HG02970 (cell line): Measurements from ENCODE around the gene ATN1.

Source experiments
- ATAC-seq: cut with Tn5 transposase; IDR thresholded peaks from one replicate; pipeline ENCODE4 v1.9.1; 2021; ENCODE audit warnings: mild to moderate bottlenecking, moderate library complexity, moderate number of reproducible peaks; ENCODE audit not compliant: unreplicated experiment, low FRiP score

Gene ATN1

DNA sequence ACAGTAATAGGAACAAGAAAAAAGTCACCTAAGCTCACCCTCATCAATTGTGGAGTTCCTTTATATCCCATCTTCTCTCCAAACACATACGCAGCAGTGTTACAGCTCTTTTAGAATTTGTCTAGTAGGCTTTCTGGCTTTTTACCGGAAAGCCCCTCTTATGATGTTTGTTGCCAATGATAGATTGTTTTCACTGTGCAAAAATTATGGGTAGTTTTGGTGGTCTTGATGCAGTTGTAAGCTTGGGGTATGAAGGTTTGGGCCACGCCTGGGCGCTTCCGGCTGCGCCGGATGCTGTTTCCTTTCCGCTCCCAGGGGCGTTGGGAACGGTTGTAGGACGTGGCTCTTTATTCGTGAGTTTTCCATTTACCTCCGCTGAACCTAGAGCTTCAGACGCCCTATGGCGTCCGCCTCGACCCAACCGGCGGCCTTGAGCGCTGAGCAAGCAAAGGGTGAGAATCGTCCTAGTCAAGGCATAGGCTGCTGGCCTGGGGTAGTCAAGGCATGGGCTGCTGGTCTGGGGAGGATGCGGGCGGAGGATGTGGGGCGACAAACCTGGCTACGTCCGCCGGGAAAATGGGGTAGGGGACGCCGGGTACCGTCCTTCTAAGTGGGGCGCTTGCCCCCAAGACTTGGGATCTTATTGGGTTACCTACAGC is 16.1 kb downstream of the ATN1 start, which contains the start of the genes C12orf57 and RNU7-1:
Gene C12orf57 (plus strand): TSS at position 301 of the 659 bp plus-strand sequence. CDS start 100 bp downstream, at position 401.
Gene RNU7-1 (plus strand): TSS at position 95 of the 659 bp plus-strand sequence.
- peak; percentile 37 for ATAC-seq

DNA sequence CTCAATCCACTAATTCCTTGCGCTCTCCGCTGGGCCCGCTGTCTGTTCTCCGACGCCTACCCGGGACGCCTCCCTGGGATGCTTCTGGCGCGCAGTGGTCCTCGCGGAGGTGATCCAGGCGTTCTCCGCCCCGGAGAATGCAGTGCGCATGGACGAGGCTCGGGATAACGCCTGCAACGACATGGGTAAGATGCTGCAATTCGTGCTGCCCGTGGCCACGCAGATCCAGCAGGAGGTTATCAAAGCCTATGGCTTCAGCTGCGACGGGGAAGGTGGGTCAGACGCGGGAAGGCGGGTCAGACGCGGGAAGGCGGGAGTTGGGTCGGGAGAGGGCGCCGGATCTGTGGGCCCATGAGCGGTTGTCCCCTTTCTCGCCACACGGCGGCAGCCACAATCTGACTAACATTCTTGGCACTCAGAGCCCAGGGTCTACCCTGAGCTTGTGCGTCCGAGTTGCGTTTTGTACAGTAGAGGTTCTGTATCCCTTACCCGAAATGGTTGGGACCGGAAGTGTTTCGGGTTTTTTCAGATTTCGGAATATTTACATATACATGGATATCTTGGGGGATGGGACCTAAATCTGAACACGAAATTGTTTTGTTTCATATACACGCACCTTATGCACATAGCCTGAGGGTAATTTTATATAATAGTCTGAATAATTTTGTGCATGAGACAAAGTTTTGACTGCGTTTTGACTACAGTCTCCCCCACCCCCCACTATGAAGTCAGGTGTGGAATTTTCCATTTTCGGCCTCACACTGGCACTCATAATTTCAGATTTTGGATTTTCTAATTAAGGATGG is 16.8 kb downstream of the ATN1 start:
- ATAC-seq: peak; percentile 36

DNA sequence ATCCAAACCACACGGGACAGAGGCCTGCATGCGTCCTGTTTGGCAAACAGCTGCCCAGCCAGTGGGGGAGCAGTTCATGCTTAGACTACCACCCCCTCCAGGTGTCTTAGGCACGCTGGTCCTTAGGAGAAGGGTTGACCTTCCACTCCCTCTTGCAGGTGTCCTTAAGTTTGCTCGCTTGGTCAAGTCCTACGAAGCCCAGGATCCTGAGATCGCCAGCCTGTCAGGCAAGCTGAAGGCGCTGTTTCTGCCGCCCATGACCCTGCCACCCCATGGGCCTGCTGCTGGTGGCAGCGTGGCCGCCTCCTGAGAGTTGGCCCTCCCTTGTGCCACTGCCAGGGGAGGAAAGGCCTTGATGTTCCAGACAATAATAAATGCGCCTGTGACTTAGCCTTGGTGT is 17.9 kb downstream of the ATN1 start:
- ATAC-seq: no peak

DNA sequence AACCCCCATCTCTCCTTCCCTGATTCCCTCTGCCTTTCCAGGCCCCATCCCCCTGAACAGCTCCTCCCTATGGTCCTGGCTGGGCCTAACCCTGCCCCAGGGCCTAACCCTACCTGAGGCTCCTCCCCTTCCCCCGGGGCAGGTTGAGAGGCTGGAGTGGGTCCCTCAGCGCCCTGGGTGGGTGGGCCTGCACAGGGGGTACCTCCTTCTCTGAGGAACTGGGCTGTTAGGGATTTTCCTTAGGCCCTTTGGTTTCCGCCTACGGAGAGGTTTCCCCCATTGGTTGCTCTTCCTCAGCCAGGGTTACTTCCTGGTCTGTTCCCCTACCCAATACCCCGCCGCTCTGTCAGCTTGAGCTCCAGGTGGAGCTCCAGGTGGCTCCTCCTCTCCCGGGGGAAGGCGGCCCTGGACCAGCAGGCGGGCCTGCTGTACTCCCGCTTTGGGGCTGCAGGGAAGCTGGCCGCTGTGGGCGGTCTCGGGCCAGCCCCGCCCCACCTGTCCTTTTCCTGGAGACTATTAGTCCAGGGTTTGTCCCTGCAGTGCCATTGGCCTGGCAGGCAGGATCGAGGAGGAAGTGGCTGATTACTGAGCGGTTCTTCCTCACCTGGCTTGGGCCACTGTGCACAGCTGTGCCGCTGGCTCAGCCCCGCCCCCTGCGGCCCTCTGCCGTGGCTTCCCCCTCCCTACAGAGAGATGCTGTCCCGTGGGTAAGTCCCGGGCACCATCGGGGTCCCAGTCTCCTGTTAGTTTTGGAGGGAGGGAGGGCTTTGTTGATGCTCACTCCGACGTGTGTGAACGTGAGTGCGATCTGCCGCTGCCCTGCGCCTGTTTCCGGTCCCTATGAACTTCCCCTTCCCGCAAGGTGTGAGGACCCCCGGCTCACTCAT is 18.5 kb downstream of the ATN1 start:
- ATAC-seq: no peak

DNA sequence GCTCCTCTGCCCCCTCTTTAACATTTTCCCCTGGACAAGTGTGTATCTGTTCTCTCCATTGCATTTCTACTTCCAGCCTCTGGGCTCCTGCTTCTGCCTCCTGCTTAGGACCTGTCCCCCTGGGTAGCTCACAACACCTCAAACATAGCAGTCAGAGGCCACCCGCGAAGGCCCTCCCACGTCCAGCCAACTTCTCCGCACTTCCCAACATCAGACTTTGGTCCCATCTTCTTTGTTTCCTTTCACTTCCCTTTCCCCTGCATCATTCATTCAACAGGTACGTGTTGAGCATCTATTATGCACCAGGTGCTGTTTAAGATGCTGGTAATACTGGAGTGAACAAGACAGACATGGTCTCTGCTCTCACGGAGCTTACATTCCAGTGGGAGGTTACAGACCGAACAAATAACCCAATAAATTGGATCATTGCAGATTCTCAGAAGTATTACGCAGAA is 19.2 kb downstream of the ATN1 start:
- ATAC-seq: no peak

DNA sequence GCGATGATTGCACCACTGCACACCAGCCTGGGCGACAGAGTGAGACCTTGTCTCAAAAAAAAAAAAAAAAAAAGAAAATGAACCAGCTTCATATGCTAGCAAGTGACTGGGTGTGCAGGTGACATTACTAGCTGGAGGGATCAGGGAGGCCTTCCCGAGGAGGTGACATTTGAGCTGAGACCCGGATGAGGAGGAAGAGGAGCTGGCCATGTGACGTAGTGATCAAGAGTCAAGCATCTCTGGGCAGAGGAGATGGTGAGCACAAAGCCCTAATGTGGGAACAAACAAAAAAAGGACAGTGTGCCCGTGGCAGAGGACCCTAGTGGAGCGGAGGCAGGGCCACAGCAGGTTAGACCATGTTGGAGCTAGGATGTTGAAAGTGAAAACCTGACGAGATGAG is 19.9 kb downstream of the ATN1 start:
- ATAC-seq: no peak

DNA sequence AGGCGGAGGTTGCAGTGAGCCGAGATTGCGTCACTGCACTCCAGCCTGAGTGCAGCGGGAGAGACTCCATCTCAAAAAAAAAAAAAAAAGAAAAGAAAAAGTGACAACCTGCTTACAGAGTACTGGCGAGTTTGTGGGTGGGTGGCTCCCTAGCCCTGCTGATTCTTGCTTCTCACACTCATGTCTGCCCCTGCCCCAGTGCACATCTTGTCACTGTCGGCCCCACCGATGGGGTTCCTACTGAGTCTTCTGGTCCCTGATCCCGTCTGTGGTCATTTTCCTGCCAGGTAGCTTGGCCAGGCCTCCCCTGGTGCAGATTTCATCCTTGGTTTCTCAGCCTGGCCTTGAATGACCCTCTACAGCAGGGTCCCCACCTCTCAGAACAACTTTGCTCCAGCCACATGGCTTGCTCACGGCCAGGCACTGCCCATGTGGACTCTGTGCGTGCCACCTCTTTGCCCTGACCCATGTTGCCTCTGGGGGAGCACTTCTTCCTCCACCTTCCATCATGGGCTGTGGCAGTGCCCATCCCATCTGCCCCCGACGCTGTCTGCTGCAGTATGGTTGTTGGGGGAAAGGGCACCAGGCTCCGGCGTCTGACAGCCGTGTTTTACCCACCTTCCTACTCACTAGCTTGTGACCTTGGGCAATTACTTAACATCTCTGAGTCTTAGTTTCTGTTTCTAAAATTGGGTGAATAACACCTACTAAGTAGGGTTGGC is 21.3 kb downstream of the ATN1 start:
- ATAC-seq: no peak

DNA sequence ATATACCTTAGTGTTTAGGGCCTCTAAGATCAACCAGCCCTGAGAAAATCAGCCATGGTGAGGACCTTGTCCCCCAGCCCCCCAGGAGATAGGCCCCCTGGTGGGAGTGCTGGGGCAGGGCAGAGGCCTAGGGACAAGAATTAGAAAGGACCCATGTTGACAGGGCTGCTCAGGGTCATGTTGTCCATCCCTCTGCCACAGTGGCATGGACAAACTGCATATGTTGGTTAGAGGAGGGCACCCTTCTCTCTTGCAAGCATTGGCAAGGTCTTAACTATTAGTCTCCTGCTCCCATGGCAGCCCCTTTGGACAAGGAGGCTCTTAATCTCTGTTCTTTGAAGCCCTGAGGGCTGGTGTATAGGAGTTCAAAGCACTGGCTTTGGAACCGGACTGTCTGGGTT is 22.6 kb downstream of the ATN1 start:
- no peak for ATAC-seq

DNA sequence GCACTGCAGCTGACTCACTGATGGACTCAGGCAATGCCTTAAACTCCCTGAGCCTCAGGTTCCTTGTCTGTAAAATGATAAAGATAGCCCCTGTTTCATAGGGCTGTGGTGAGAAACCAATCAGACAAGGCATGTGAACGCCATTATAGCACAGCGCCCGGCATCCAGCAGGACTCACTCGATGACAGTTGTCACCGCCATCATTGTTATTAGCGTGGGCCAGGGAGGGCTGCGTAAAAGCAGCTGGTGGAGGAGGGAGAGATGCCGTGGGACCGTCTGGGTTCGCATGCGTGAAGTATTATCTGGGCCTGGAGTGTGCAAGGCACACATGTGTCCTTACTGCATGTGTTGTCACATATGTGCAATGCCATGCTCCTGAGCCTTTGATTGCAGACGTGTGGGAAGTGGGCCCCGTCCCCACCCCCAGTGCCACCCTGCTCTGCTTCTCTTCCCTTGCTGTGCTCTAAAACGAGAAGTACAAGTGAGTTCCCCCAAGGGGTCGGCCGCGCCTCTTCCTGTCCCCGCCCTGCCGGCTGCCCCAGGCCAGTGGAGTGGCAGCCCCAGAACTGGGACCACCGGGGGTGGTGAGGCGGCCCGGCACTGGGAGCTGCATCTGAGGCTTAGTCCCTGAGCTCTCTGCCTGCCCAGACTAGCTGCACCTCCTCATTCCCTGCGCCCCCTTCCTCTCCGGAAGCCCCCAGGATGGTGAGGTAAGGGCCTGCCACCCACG is 23.2 kb downstream of the ATN1 start, which contains the start of gene PTPN6:
Gene PTPN6 (plus strand): TSS at position 546 of the 730 bp plus-strand sequence. CDS start 157 bp downstream, at position 703.
- no peak for ATAC-seq

DNA sequence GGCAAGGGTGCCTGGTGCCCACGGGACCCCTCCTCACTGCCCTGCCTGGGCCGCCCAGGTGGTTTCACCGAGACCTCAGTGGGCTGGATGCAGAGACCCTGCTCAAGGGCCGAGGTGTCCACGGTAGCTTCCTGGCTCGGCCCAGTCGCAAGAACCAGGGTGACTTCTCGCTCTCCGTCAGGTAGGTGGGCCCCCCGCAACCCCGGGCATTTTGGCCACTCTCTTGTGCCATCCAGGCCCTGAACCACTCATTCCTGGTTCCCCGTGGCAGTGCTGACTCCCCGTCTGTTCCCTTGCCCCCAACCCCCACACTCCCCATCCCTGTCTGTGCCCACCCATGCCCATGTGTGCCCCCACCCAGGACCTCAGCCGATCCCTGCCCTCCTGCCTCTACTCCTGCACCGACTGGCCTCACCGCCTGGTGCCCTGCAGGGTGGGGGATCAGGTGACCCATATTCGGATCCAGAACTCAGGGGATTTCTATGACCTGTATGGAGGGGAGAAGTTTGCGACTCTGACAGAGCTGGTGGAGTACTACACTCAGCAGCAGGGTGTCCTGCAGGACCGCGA is 23.9 kb downstream of the ATN1 start:
- no peak for ATAC-seq

DNA sequence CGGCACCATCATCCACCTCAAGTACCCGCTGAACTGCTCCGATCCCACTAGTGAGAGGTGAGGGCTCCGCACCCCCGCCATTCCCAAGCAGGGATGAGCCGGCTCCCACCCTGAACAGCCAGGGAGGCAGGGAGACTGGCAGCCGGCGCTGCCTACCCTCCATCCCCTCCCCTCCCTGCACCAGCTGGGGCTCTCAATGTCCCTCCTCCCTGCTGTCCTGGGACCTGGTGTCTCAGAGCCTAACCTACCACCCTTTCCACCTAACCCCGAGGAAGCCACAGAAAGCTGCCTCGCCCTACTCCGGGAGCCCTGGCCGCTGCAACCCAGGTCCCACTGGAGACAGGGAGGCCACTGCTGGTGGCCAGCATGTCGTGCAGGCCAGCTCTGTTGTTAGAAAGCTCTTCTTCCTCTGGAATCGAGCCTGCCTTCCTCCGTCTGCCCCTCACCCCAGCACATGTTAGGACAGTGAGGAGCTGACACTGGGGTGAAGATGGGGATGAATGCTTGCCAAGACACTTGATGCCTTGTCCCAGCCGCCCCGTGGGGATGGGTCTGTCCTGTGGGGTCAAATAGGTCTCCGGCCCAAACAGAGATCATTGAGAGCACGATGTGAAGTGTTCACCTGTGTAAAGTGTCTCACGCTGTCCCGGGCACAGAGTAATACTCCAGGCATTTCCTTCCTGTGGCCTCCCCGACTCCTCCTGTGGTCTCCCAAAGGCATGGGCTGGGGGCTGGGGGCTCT is 24.5 kb downstream of the ATN1 start:
- ATAC-seq: no peak

DNA sequence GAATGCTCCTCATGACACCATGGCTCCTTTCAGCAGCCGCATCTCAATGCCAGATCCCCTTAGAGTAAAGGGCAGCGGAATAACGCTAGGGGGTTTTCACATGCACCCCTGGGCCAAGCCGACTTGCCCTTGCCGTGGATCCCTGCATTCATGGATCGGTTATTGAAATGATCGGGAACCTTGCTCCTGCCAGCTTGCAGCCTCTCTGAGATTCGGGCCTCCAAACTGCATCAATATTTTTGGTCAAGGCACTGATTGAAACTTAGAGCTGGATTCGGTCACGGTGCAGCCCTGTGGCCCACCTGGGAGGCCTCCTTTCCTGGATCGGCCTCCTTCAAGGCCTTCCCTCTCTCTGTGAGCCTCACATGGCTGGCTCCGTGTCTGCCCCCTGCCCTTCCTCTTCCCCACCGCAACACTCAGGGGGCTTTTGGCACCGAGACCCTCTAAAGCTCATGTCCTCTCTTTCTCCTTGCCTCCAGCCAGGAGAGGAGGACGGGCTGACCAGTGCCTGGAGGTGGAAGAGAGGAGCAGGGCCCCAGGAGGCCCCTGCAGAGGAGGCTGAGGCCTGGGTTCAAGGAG is 25.2 kb downstream of the ATN1 start:
- ATAC-seq: no peak

DNA sequence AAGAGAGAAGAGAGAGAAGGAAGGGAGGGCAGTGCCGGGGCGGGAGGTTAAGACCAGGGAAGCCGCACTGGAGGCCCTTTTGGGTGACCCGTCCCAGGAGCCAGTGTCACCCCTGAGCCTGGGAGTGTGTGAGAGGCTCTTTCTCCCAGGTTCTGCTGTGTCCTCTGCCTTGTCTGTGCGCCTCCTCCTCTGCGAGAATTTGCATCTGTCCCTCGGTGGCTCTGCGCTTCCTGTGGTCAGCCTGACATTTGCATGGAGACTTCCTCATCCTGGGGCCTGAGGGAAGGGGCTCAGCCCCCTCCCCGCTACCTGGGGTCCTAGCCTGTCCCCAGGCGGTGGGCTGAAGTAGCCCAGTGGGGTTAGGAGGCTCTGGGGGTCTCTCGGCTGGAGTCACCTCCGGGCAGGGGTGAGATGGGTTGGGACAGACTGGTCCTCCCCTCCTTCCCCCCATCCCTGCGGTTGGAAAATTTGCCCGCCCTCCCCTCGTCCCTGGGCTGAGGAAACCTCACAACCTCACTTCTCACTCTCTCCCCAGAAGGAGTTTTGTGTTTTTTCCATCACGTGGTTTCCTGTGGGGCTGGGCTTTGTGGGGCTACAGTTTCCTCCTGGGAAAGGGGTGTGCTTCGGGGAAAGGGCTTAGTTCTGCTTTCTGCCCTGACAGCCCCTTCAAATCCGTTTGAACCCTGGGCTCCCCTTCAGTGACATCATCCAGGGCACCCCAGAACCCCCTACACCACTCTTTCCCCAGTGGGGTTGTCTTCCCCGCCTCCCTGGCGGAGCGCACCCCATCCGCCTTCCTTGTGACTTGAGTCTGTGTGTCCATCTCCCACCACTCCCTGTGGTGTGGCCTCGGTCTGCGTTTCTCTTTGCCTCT is 25.9 kb downstream of the ATN1 start:
- ATAC-seq: peak; percentile 46

DNA sequence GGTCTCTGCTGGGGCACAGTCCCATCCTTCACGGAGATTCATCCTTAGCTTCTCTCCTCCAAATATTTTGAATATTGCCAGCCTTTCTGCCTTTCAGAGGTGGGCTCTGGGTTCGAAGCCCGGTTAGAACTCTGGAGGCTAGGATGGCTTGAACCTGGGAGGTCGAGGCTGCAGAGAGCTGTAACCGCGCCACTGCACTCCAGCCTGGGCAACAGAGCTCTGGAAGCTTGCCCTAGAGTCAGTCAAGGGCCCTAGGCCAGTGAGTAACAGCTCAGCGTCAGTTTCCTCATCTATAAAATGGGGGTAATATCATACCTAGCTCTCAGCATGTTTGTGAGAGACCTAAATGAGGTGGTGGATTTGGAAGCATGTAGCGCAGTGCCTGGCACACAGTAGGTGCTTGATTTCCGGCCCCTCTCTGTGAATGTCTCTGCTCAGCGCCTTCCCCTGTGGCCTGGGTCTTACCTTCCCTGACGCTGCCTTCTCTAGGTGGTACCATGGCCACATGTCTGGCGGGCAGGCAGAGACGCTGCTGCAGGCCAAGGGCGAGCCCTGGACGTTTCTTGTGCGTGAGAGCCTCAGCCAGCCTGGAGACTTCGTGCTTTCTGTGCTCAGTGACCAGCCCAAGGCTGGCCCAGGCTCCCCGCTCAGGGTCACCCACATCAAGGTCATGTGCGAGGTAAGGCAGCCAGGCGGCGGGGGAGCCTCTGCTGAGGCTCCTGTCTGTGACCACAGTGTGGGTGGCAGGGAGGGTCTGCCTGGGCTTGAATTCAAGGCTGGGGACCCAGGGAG is 26.8 kb downstream of the ATN1 start:
- no peak for ATAC-seq

DNA sequence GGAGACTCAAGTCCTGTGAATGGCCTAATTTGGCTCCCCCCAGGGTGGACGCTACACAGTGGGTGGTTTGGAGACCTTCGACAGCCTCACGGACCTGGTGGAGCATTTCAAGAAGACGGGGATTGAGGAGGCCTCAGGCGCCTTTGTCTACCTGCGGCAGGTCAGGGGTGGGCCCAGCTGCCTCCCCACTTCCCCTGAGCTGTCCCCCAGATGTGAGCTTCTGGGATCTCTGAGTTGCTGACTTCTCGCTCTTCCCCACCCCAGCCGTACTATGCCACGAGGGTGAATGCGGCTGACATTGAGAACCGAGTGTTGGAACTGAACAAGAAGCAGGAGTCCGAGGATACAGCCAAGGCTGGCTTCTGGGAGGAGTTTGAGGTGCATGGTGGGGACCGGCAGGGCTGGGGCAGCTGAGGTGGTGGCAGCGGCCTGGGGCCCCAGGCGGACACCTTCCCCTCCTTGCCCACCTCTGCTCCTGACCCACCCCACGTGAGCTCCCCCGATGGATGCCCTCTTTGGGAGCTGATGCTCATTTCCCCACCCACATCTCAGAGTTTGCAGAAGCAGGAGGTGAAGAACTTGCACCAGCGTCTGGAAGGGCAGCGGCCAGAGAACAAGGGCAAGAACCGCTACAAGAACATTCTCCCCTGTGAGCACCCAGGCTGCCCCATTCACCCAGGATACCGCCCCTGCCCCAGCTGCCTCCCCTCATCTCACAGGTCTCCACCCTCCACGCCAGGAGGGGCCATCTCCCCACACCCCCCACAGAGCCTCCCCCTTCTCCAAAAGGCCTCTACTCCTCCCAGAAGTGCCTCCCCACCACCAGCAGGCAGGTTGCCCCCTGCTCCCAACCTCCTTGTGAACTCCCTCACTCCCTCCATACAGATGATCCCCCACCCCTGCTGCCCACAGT is 27.6 kb downstream of the ATN1 start:
- no peak for ATAC-seq
